Colonic mucosa (tissue), 4 donors: ENCODE results near the gene RAB40C. TPM values are rescaled to one million over a fixed set of nuclear protein-coding genes. Genes with fewer than 3 reads are reported as not detected.
A peak's percentile ranks its signal among the peaks of the same experiment; 100 is the strongest.

Experiments
- DNase-seq: peaks from one replicate; pipeline ENCODE4 v3.0.0-alpha.2; 2020
- H3K27ac ChIP-seq: fragments of 200-600 bp; one replicate; pipeline ENCODE4 v1.8.0; 2021
- H3K27me3 ChIP-seq: fragments of 200-600 bp; one replicate; pipeline ENCODE4 v1.8.0; 2021
- H3K36me3 ChIP-seq: fragments of 200-600 bp; one replicate; pipeline ENCODE4 v1.8.0; 2021
- H3K4me1 ChIP-seq: fragments of 200-600 bp; one replicate; pipeline ENCODE4 v1.8.0; 2021; ENCODE audit warnings: mild to moderate bottlenecking
- H3K4me3 ChIP-seq: fragments of 200-600 bp; one replicate; pipeline ENCODE4 v1.8.0; 2021
- H3K9ac ChIP-seq, 2 donors: one replicate each; pipeline ENCODE4 v1.7.0; 2013; ENCODE audit warnings: control low read depth in 2 of 2, low read depth in 2 of 2, low read length in 2 of 2
- H3K9me3 ChIP-seq: fragments of 200-600 bp; one replicate; pipeline ENCODE4 v1.8.0; 2021
- CTCF ChIP-seq: fragments of 200-600 bp; IDR thresholded peaks from one replicate; pipeline ENCODE4 v1.8.0; 2022; ENCODE audit warnings: antibody characterized with exemption, mild to moderate bottlenecking
- intact Hi-C: fragments of 100-400 bp; cut with DNase I; formaldehyde crosslinking; loops from one replicate; pipeline ENCODE4 v1.14.1; 2022
- total RNA-seq, 2 donors: library from RNA; stranded (reverse); fragmentation: NEBNext Ultra II Directional in 1 of 2; extraction: Animal tissue kit (Norgen Biotek cat#: 25700) in 1 of 2; gene quantifications; one replicate each; pipeline ENCODE4 v1.2.1, GENCODE V29; 2021
- donor health status: healthy.
- donor health status: DM: no; HTN: no; CAD: no.
- donor health status: DM: no; HTN: no; CAD: no.

RAB40C gene
- total RNA-seq, 2 donors from 2014 or later, result 34.9 to 38.5 TPM

GRCh38 chr16:569445-570254 lies 20.2 kb upstream of the RAB40C start, which contains the start of gene PIGQ:
TSS of gene PIGQ (plus strand) at chr16:569968. CDS start at chr16:574075, 4,107 bp downstream.
- Histone ChIP-seq H3K27ac (peak within 1 kb of the TSS; percentile 69), H3K9me3 (no peaks in the 10 kb centered on the region), H3K4me3 (peak within 1 kb of the TSS; percentile 84), H3K4me1 (peaks cover 20% of the 10 kb centered on the region), H3K27me3 (no peaks in the 10 kb centered on the region), H3K9ac (peak within 1 kb of the TSS; percentile 74 to 81), H3K36me3 (no peaks in the 10 kb centered on the region)
- intact Hi-C loops, result no loop called here
- TF ChIP-seq CTCF, result no peak
- peak; percentile 65 for DNase-seq

GRCh38 chr16:572865-573650 lies 16.8 kb upstream of the RAB40C start:
- no peak overlapping the region for H3K4me3 ChIP-seq
- H3K36me3 ChIP-seq, result no peaks in the 10 kb centered on the region
- intact Hi-C loops, result no loop called here
- peaks cover 13% of the 10 kb centered on the region for H3K4me1 ChIP-seq
- no peaks in the 10 kb centered on the region for H3K27me3 ChIP-seq
- TF ChIP-seq CTCF, result no peak
- H3K9me3 ChIP-seq, result no peaks in the 10 kb centered on the region
- no peak overlapping the region for H3K9ac ChIP-seq
- no peak for DNase-seq
- no peak overlapping the region for H3K27ac ChIP-seq

GRCh38 chr16:574021-574760 lies 15.7 kb upstream of the RAB40C start:
- DNase-seq, result no peak
- Histone ChIP-seq H3K4me1 (peaks cover 2% of the 10 kb centered on the region), H3K9me3 (no peaks in the 10 kb centered on the region), H3K27ac (no peak overlapping the region), H3K36me3 (no peaks in the 10 kb centered on the region), H3K9ac (no peak overlapping the region), H3K27me3 (no peaks in the 10 kb centered on the region), H3K4me3 (no peak overlapping the region)
- intact Hi-C loops, result no loop called here
- TF ChIP-seq CTCF, result no peak

GRCh38 chr16:575354-576196 lies 14.3 kb upstream of the RAB40C start:
- no peak for TF ChIP-seq CTCF
- intact Hi-C loops, result no loop called here

More at GRCh38 chr16:575354-576196, 14.3 kb upstream of the RAB40C start:
- Histone ChIP-seq H3K4me3 (no peak overlapping the region), H3K4me1 (no peaks in the 10 kb centered on the region), H3K27ac (no peak overlapping the region), H3K36me3 (no peaks in the 10 kb centered on the region), H3K9me3 (no peaks in the 10 kb centered on the region), H3K9ac (no peak overlapping the region), H3K27me3 (no peaks in the 10 kb centered on the region)
- DNase-seq, result no peak
